H1 (cell line): ENCODE measurements around the gene SGMS2. TPM values are rescaled to one million over a fixed set of nuclear protein-coding genes. Genes with fewer than 3 reads are reported as not detected.

Source experiments
- CTCF ChIA-PET: fragments of 300-600 bp; sonication (Branson Sonifier 250); formaldehyde crosslinking; loops from one replicate; lab custom pipeline; 2021; ENCODE audit not compliant: partially characterized antibody; lab: Charles Lee
- POLR2A ChIA-PET: fragments of 300-600 bp; sonication (Branson Sonifier 250); formaldehyde crosslinking; loops from one replicate; lab custom pipeline; 2021; ENCODE audit warnings: inconsistent platforms; ENCODE audit not compliant: partially characterized antibody; lab: Charles Lee
- DNase-seq, 2 experiments: peaks; one replicate each; pipeline versions ENCODE4 v3.0.0 to v3.0.0-alpha.2; 2010 to 2022; ENCODE audit warnings: low spot score in 2 of 2, low read depth in 1 of 2, mixed read lengths in 1 of 2
- FAIRE-seq: peaks from 2 replicates; lab custom pipeline; 2011; peaks lifted over from hg19 to GRCh38; lab: Jason Lieb, UNC
- H2AFZ ChIP-seq: 2 replicates; pipeline ENCODE4 v1.8.1; 2012; ENCODE audit warnings: low read length, inconsistent platforms
- H2AK5ac ChIP-seq: 2 replicates; pipeline ENCODE4 v1.6.1; 2013; ENCODE audit warnings: low read depth, low read length
- H2BK120ac ChIP-seq: replicated peaks from 2 replicates; pipeline ENCODE3; 2013; ENCODE audit warnings: low read depth, low read length, inconsistent platforms
- H2BK12ac ChIP-seq: 2 replicates; pipeline ENCODE4 v1.6.1; 2013; ENCODE audit warnings: low read depth, low read length
- H2BK15ac ChIP-seq: 2 replicates; pipeline ENCODE4 v1.6.1; 2013; ENCODE audit warnings: low read length
- H2BK20ac ChIP-seq: 2 replicates; pipeline ENCODE4 v1.6.1; 2013; ENCODE audit warnings: low read length
- H2BK5ac ChIP-seq: 2 replicates; pipeline ENCODE4 v1.6.1; 2013; ENCODE audit warnings: low read depth, low read length
- H3K14ac ChIP-seq: 2 replicates; pipeline ENCODE4 v1.6.1; 2013; ENCODE audit warnings: inconsistent platforms; ENCODE audit not compliant: insufficient read length
- H3K18ac ChIP-seq: 2 replicates; pipeline ENCODE4 v1.6.1; 2013; ENCODE audit warnings: low read length; ENCODE audit errors: extremely low read depth
- H3K23ac ChIP-seq: 2 replicates; pipeline ENCODE4 v1.6.1; 2013; ENCODE audit warnings: inconsistent platforms; ENCODE audit not compliant: insufficient read length
- H3K23me2 ChIP-seq: 2 replicates; pipeline ENCODE4 v1.6.1; 2013; ENCODE audit warnings: low read depth, low read length
- H3K27ac ChIP-seq: 2 replicates; pipeline ENCODE4 v1.6.1; 2011; ENCODE audit warnings: low read depth, low read length, inconsistent platforms
- H3K27me3 ChIP-seq, 4 experiments: replicated peaks in 1 of 4; 1 replicate in 1 of 4; 2 replicates in 3 of 4; pipeline versions ENCODE4 v1.6.1 to v1.8.1; 2011 to 2013; ENCODE audit warnings: low read length in 3 of 4, mild to moderate bottlenecking in 3 of 4, inconsistent platforms in 2 of 4, mixed read lengths in 2 of 4, moderate library complexity in 1 of 4; ENCODE audit not compliant: control insufficient read depth in 3 of 4, insufficient read depth in 3 of 4; ENCODE audit errors: extremely low read depth in 1 of 4
- H3K36me3 ChIP-seq, 4 experiments: 2 replicates each; pipeline versions ENCODE4 v1.6.1 to v1.8.1; 2011 to 2013; ENCODE audit warnings: mild to moderate bottlenecking in 4 of 4, low read length in 3 of 4, moderate library complexity in 2 of 4, control low read depth in 1 of 4, inconsistent platforms in 1 of 4; ENCODE audit not compliant: insufficient read depth in 4 of 4, control insufficient read depth in 2 of 4
- H3K4ac ChIP-seq: replicated peaks from 2 replicates; pipeline ENCODE3; 2013; ENCODE audit warnings: low read length, low read depth, mixed read lengths, inconsistent platforms; ENCODE audit not compliant: insufficient read length
- H3K4me1 ChIP-seq, 4 experiments: replicated peaks in 1 of 4; 1 replicate in 1 of 4; 2 replicates in 3 of 4; pipeline versions ENCODE4 v1.6.1 to v1.8.1; 2011 to 2013; ENCODE audit warnings: low read length in 3 of 4, inconsistent platforms in 2 of 4, mixed read lengths in 1 of 4; ENCODE audit not compliant: insufficient read depth in 4 of 4, control insufficient read depth in 3 of 4
- H3K4me2 ChIP-seq, 2 experiments: 2 replicates each; pipeline versions ENCODE4 v1.6.1 to v1.8.1; 2011 to 2013; ENCODE audit warnings: low read depth in 2 of 2, low read length in 2 of 2, control low read depth in 1 of 2, inconsistent platforms in 1 of 2, mild to moderate bottlenecking in 1 of 2; ENCODE audit not compliant: insufficient read depth in 1 of 2
- H3K4me3 ChIP-seq, 4 experiments: fragments of 200-600, 300-600 bp in 1 of 4; sonication (generic), shearing (Covaris generic), sonication (Bioruptor Twin) in 1 of 4; 2 replicates each; pipeline versions ENCODE4 v1.5.1 to v1.8.1; 2011 to 2016; ENCODE audit warnings: low read length in 4 of 4, low read depth in 3 of 4, control low read depth in 2 of 4, inconsistent platforms in 2 of 4, mild to moderate bottlenecking in 2 of 4, mixed read lengths in 1 of 4, moderate library complexity in 1 of 4; ENCODE audit not compliant: insufficient read depth in 2 of 4; ENCODE audit errors: extremely low read depth in 1 of 4
- H3K56ac ChIP-seq: replicated peaks from 2 replicates; pipeline ENCODE3; 2013; ENCODE audit warnings: low read depth, mild to moderate bottlenecking, mixed read lengths, low read length, inconsistent platforms; ENCODE audit not compliant: insufficient read length
- H3K79me1 ChIP-seq: 2 replicates; pipeline ENCODE4 v1.6.1; 2013; ENCODE audit warnings: low read depth, low read length, control low read depth
- H3K79me2 ChIP-seq, 2 experiments: 2 replicates each; pipeline versions ENCODE4 v1.6.1 to v1.8.1; 2012 to 2013; ENCODE audit warnings: low read length in 2 of 2, mild to moderate bottlenecking in 2 of 2, inconsistent platforms in 1 of 2; ENCODE audit not compliant: insufficient read depth in 2 of 2, control insufficient read depth in 1 of 2
- H3K9ac ChIP-seq, 4 experiments: replicated peaks in 1 of 4; 1 replicate in 1 of 4; 2 replicates in 3 of 4; pipeline versions ENCODE4 v1.6.1 to v1.8.1; 2011 to 2013; ENCODE audit warnings: low read depth in 3 of 4, low read length in 3 of 4, control low read depth in 2 of 4, mild to moderate bottlenecking in 2 of 4, moderate library complexity in 2 of 4, inconsistent platforms in 1 of 4; ENCODE audit errors: extremely low read depth in 1 of 4
- H3K9me3 ChIP-seq, 2 experiments: 2 replicates each; pipeline versions ENCODE4 v1.6.1 to v1.8.1; 2012 to 2013; ENCODE audit warnings: mild to moderate bottlenecking in 2 of 2, moderate library complexity in 2 of 2, control low read depth in 1 of 2, inconsistent platforms in 1 of 2, low read depth in 1 of 2, low read length in 1 of 2, mixed read lengths in 1 of 2; ENCODE audit not compliant: insufficient read depth in 2 of 2
- H4K20me1 ChIP-seq, 2 experiments: replicated peaks in 1 of 2; 2 replicates each; pipeline versions ENCODE3 to v1.8.1; 2011 to 2013; ENCODE audit warnings: inconsistent platforms in 2 of 2, low read length in 2 of 2, mild to moderate bottlenecking in 1 of 2; ENCODE audit not compliant: insufficient read depth in 2 of 2, control insufficient read depth in 1 of 2
- H4K5ac ChIP-seq: 2 replicates; pipeline ENCODE4 v1.6.1; 2013; ENCODE audit warnings: low read length, low read depth, mixed read lengths, inconsistent platforms; ENCODE audit not compliant: insufficient read length
- H4K8ac ChIP-seq: 2 replicates; pipeline ENCODE4 v1.8.0; 2013; ENCODE audit warnings: mild to moderate bottlenecking, moderate library complexity, low read length, inconsistent platforms; ENCODE audit not compliant: insufficient read depth; ENCODE audit errors: extremely low read depth
- H4K91ac ChIP-seq: replicated peaks from 2 replicates; pipeline ENCODE3; 2013; ENCODE audit warnings: low read length, mixed read lengths, inconsistent platforms; ENCODE audit not compliant: insufficient read length
- CEBPB ChIP-seq: IDR thresholded peaks from 2 replicates; pipeline ENCODE4 v1.6.1; 2012; ENCODE audit warnings: low read depth, low read length
- HDAC2 ChIP-seq, 2 experiments: fragments of 300-600 bp in 1 of 2; sonication (generic) in 1 of 2; IDR thresholded peaks; 2 replicates each; pipeline ENCODE4 v1.6.1; 2011 to 2012; ENCODE audit warnings: low read depth in 2 of 2, low read length in 2 of 2, mild to moderate bottlenecking in 2 of 2, moderate library complexity in 2 of 2, borderline replicate concordance in 1 of 2, inconsistent platforms in 1 of 2
- RBBP5 ChIP-seq: IDR thresholded peaks from 2 replicates; pipeline ENCODE4 v1.7.1; 2012; ENCODE audit warnings: low read depth, mild to moderate bottlenecking, inconsistent platforms, low read length, moderate library complexity, borderline replicate concordance
- RFX5 ChIP-seq: IDR thresholded peaks from 2 replicates; pipeline ENCODE4 v1.6.1; 2011; ENCODE audit warnings: low read depth, low read length, improper control_type of control experiment, borderline replicate concordance
- SP4 ChIP-seq: IDR thresholded peaks from 2 replicates; pipeline ENCODE4 v1.6.1; 2012; ENCODE audit warnings: low read length, inconsistent platforms
- TAF1 ChIP-seq: IDR thresholded peaks from 2 replicates; pipeline ENCODE4 v1.6.1; 2011; ENCODE audit warnings: mild to moderate bottlenecking, low read depth, low read length
- TAF7 ChIP-seq: optimal IDR thresholded peaks from 2 replicates; pipeline ENCODE3; 2011; ENCODE audit warnings: low read depth, mild to moderate bottlenecking, inconsistent platforms, low read length, moderate library complexity, borderline replicate concordance
- polyA plus RNA-seq, 7 experiments: library from polyadenylated mRNA; depleted of rRNA in 3 of 7; stranded (reverse) in 5 of 7; unstranded in 2 of 7; fragments of >200 nt in 5 of 7; fragments of 200-250 nt in 2 of 7; gene quantifications; 1 replicate in 5 of 7; 2 replicates in 1 of 7; 4 replicates in 1 of 7; pipeline versions ENCODE4 v1.2.1 to v1.2.3, GENCODE V29; 2011 to 2013; ENCODE audit warnings: missing spikeins in 2 of 7, mixed read lengths in 2 of 7
- total RNA-seq: library from RNA; stranded (reverse); fragmentation: NEBNext Ultra II Directional; extraction: Animal tissue kit (Norgen Biotek cat#: 25700); gene quantifications from 2 replicates; pipeline ENCODE4 v1.2.1, GENCODE V29; 2021

Gene SGMS2
- total and polyA plus RNA-seq, 2 of the 8 experiments (the other 6 are each of a cell fraction or from before 2014, with no cell fraction given), result 0.04 to 1.3 TPM

DNA sequence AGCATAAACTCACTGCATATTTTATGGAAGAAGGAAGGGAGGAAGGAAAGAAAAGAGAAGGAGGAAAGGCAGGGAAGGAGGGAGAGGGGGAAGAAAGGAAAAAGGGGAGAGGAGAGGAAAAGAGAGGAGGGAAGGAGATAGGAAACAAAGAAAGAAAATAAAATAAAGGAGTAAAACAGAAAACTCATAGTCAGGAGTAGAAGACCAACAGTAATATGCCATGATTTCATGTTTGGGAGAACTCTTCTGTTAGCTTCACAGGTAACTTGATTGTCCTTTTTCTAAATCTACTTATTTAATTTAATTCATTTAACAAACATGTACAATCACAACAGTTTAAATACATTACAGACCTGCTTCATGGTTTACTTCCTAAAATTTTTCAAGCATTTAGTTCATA lies 46.8 kb upstream of the SGMS2 start:
- Histone ChIP-seq H2BK120ac (no peak overlapping the region), H4K8ac (no peak overlapping the region), H3K18ac (no peak overlapping the region), H2BK12ac (no peak overlapping the region), H4K91ac (no peak overlapping the region), H3K79me2 (no peaks in the 10 kb centered on the region), H2BK15ac (no peak overlapping the region), H4K20me1 (no peaks in the 10 kb centered on the region), H3K4ac (no peak overlapping the region), H3K79me1 (no peaks in the 10 kb centered on the region), H2AK5ac (no peak overlapping the region), H2AFZ (no peak overlapping the region), H3K4me3 (no peak overlapping the region), H3K9me3 (peaks cover 26 to 29% of the 10 kb centered on the region in 2 experiments), H2BK20ac (no peak overlapping the region), H3K27me3 (no peaks in the 10 kb centered on the region), H2BK5ac (no peak overlapping the region), H3K9ac (no peak overlapping the region), H3K36me3 (peaks cover 0 to 2% (median 0%) of the 10 kb centered on the region in 4 experiments; a peak in 1 of 8 replicates), H3K14ac (no peak overlapping the region), H3K23ac (no peak overlapping the region), H4K5ac (no peak overlapping the region), H3K4me2 (no peak overlapping the region), H3K56ac (no peak overlapping the region), H3K27ac (no peak overlapping the region), H3K23me2 (no peaks in the 10 kb centered on the region; the same call in 1 of the 2 replicates), H3K4me1 (no peaks in the 10 kb centered on the region)
- CTCF ChIA-PET, result no interaction called here
- no peak for TF ChIP-seq HDAC2 (IDR thresholded peaks at IDR 0.05; ENCODE audit: borderline replicate concordance in 1 of 2, low read depth in 2 of 2, low read length in 2 of 2)
- no peak for TF ChIP-seq RBBP5
- no peak for TF ChIP-seq TAF1
- no peak for TF ChIP-seq TAF7
- TF ChIP-seq SP4, result no peak
- no peak for TF ChIP-seq RFX5
- no peak for TF ChIP-seq CEBPB
- DNase-seq, result no peak
- no peak for FAIRE-seq
- POLR2A ChIA-PET, result no interaction called here
